ENCODE data around the gene STRA8. TPM values are rescaled to one million over a fixed set of nuclear protein-coding genes. Genes with fewer than 3 reads are reported as not detected.

Gene STRA8
- total RNA-seq, 3 donors from 2014 or later: not detected

DNA sequence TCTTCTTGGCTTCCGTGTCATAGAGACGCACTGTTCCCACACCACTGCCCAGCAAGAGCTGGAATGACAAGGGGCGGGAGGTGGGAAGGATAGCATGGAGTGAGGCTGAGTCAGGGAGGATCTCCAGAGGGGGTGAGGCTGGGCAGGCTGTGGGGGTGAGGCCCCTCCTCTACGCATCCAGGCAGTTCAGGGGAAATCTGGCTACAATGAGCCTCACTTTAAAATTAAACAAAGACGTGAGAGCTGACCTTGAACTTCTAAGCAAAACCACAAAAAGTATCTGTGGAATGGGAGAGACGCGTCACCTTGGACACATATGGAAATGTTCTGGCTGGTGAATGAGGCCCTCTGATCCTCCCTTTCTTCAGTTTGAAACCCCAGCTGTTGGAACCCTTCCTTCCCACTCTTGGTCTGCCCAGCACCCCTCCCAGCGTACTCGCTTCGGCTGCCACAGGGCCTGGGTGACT is 40.0 kb upstream of the STRA8 start:
- Histone ChIP-seq H3K4me3 (no peak overlapping the region), H3K4me1 (ENCODE audit: low read depth) (no peaks in the 10 kb centered on the region), H3K36me3 (ENCODE audit: low read depth) (no peaks in the 10 kb centered on the region), H3K9me3 (no peaks in the 10 kb centered on the region)
- TF ChIP-seq, protein P1, sequence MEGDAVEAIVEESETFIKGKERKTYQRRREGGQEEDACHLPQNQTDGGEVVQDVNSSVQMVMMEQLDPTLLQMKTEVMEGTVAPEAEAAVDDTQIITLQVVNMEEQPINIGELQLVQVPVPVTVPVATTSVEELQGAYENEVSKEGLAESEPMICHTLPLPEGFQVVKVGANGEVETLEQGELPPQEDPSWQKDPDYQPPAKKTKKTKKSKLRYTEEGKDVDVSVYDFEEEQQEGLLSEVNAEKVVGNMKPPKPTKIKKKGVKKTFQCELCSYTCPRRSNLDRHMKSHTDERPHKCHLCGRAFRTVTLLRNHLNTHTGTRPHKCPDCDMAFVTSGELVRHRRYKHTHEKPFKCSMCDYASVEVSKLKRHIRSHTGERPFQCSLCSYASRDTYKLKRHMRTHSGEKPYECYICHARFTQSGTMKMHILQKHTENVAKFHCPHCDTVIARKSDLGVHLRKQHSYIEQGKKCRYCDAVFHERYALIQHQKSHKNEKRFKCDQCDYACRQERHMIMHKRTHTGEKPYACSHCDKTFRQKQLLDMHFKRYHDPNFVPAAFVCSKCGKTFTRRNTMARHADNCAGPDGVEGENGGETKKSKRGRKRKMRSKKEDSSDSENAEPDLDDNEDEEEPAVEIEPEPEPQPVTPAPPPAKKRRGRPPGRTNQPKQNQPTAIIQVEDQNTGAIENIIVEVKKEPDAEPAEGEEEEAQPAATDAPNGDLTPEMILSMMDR (IDR thresholded peaks at IDR 0.05): no peak
- DNase-seq (no peak), ATAC-seq (no peak)
- intact Hi-C loops (cut with DNase I, micrococcal nuclease): no loop called here

DNA sequence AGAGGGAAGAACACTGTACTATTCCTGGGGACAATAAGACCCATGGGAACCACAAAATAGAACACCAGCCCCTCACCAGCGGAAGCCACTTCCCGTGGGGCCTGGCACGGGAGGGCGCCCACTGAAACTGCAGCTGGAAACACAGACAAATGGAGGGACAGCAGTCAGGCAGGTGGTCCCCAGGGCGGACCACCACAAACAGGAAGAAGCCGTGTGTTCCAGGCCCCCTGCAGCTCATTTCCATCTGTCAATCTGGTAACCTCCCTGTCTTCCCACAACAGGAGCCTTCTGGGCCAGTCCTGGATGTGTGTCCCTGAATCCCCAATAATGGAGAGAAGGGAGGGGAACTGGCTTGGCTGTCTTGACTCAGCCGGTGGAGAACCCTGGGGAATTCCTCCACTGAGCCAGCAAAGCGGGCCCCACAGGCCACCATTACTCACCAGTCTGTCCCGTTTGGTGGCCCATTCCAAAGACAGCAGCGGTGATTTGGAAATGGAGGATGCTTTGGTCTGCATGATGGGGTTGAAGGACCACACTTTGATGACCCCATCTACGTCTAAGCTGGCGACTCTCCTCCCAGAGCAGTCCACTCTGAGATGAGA is 39.0 kb upstream of the STRA8 start:
- TF ChIP-seq, protein P1 (IDR thresholded peaks at IDR 0.05): no peak
- intact Hi-C loops (cut with DNase I, micrococcal nuclease): no loop called here
- ATAC-seq: no peak
- Histone ChIP-seq H3K4me3 (no peak overlapping the region), H3K4me1 (ENCODE audit: low read depth) (no peaks in the 10 kb centered on the region), H3K9me3 (no peaks in the 10 kb centered on the region), H3K36me3 (ENCODE audit: low read depth) (no peaks in the 10 kb centered on the region)
- DNase-seq: no peak

DNA sequence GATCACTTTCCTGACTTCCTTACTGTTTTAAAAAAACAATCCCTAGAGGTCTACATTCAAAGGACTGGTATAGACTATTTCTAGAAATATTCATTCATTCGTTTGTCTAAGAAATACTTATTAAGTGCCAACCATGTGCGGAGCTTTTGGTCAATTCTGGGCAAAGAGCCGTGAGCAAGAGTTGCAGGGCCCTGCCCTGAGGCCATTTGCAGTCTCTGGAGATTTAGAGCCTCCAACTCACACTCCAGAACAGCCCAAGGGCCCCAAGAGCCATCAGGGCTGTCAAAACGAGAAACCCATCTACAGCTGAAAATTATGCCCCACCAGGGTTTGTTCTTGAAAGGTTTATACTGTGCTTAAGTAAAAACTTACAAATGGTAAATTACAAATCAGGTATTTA is 38.5 kb upstream of the STRA8 start:
- ATAC-seq (no peak), DNase-seq (no peak)
- Histone ChIP-seq H3K4me1 (ENCODE audit: low read depth) (no peaks in the 10 kb centered on the region), H3K36me3 (ENCODE audit: low read depth) (no peaks in the 10 kb centered on the region), H3K9me3 (no peaks in the 10 kb centered on the region), H3K4me3 (no peak overlapping the region)
- TF ChIP-seq, protein P1 (IDR thresholded peaks at IDR 0.05): no peak
- intact Hi-C loops (cut with DNase I, micrococcal nuclease): no loop called here

DNA sequence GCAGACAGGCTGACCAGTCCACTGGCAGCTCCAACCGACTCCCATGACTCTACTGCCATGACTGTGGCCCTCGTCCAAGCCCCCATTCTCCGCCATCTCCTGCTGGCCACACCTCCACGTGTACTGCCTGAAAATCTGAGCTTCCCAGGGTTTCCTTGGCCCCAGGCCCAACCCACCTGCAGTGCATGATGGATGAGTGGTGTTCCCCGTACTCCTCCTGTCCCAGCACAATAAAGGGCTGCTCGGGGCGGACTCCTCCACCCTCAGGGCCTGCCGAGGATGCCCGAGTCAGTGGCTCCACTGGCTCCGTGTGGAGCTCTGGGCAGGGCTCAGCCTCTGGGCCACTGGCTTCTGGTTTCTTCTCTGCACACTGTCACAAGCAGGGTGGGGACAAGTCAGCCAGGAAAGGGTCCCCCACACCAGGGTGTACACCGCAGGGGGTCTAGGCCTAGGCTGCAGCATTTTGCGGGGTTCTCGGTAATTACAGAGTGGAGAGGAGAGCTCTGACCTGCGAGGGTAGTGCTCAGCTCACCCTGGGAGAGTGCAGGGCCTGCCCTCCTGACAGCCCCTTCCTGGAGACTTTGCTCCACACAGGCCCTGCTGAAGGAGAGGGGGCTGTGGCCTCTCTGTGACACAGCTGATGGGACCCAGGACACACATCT is 37.5 kb upstream of the STRA8 start:
- TF ChIP-seq, protein P1 (IDR thresholded peaks at IDR 0.05): no peak
- no peaks in the 10 kb centered on the region for H3K4me1 ChIP-seq (ENCODE audit: low read depth)
- no peak overlapping the region for H3K4me3 ChIP-seq
- no peaks in the 10 kb centered on the region for H3K9me3 ChIP-seq
- ATAC-seq (no peak), DNase-seq (no peak)
- no peaks in the 10 kb centered on the region for H3K36me3 ChIP-seq (ENCODE audit: low read depth)
- intact Hi-C loops (cut with DNase I, micrococcal nuclease): no loop called here

DNA sequence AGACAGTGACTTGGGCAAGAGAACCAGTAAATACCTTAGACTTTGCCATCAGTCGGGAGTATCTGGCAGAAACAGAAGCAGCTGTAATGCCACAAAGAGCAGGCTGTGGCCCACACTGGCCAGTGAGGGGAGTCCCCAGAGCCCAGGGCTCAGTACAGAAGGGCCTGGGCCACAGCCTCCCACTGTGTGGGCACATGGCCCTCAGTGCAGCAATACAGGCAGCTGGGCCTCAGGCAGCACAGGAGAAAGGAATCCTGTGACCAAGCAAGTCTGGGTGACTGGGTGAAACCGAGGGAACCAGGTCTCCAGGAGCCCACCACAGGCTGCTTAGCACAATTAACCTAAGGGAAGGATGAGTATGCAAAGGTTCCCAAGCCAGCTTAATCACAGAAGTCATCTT is 36.3 kb upstream of the STRA8 start:
- Histone ChIP-seq H3K36me3 (ENCODE audit: low read depth) (no peaks in the 10 kb centered on the region), H3K9me3 (no peaks in the 10 kb centered on the region), H3K4me3 (no peak overlapping the region), H3K4me1 (ENCODE audit: low read depth) (no peaks in the 10 kb centered on the region)
- no peak for DNase-seq
- TF ChIP-seq, protein P1 (IDR thresholded peaks at IDR 0.05): no peak
- no peak for ATAC-seq
- intact Hi-C loops (cut with DNase I, micrococcal nuclease): no loop called here
